ENCODE data around the gene NUP107.

Gene NUP107

DNA sequence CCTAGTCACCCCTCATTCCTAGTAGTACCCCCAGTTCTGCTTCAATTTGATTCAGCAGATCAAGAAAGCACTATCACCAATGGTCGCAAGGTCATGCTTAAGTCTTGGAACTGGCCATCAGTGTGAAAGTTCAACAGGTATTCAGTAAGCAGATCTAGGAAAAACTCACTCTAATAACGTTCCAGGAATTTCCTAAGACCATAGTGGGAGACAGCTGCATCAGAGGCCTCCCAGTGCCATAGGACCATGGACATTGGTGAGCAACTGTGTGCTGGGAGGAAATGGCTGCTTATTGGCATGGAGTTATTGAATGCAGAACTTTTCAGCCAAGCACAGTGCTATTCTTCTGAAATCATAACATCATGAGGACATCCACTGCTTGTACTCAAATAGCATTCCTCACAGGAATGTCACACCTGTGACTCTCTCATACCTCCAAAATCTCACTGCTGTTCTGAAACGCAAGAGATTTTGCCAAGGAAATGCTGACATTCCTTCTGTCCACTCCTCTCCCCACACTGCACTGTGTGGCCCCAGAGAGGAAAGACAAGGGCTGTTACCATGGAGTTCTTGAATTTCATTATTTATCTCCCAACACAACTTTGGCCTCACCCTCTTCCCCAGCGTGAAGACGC, 90.3 kb downstream of the NUP107 start:
- no peak for DNase-seq

DNA sequence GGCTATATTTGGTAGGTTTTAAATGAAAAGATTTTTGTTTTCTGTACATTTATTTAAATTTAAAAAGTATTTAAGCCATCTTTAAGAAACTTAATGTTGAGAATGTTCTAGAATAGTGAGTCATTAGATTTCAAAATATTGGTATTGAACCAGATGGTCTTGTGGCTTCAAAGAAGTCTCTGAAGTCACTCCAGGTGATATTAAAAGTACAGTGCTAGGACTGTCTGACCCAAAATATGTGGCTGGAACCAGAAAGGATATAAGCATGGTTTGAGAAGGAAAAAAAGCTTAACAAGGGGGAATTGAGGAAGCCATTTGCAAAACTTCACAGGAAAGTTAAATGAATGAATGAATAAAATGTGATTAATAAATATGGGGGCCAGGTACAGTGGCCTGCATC, 92.5 kb downstream of the NUP107 start:
- no peak for DNase-seq

DNA sequence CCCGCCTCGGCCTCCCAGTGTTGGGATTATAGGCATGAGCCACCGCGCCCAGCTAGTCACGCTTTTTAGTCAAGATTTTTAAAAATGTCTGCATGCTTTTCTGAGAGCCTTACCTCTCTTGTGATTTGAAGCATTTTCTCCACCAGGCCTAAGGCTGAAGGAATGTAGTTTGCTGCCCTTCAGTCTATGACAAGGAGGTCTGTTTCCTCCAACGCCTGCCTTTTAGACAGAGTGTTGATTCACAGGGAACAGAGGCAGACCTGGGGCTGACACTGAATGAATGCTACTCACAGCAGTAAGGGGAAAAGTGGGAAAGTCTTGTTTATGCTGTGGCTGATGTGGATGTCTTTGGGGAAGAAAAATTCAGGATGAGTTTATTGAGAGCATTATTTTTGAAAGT, 94.0 kb downstream of the NUP107 start:
- DNase-seq: no peak

DNA sequence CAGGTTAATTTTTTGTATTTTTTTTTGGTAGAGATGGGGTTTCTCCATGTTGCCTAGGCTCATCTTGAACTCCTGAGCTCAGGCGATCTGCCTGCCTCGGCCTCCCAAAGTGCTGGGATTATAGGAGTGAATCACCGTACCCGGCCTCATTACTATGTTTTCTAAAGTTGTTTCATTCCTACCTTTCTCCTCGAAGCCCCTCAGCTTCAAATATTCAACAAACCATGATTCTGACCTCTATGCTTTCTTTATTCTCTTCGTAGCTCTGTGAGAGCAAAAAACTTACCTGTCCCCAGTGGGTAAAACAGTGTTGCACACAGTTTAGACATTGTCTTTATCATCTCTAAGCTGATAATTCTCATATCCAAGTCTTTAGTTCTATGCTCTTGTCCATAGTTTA, 95.0 kb downstream of the NUP107 start:
- no peak for DNase-seq

DNA sequence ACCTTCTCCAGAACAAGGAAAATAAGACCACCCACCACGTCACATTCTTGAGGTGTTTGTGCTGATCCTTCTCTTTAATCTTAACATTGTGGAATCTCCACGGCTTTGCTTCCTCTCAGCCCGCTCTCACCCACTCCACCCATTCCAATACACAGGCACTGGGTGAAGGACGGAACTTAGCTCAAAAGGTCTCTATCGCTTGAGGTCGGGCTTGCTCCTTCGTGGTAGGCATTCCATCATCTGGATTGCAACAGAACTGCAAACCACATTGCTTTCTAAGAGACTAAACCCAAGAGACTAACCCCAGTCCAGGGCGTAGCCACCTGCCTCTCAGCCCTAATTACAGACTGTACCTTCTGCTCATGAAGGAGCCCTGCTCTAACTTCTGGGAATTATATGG, 97.2 kb downstream of the NUP107 start:
- DNase-seq: no peak

DNA sequence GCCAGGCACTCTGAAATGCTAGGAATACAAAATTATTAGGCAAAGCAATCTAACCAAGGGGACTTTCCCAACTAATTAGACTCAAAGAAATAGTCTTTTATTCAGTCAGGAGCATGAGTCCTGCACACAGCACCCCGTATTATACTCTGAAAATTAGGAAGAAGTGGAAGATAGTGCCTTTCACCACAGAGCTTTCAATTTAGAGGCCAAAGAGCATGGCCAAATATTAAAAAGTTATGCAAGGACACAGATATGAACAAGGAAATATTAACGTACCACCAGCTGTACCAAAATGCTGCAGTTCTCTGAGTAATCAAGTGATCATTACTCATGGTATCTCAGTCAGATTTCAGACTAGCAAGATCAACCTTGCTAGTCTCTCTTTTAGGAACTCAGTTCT, 98.6 kb downstream of the NUP107 start:
- no peak for DNase-seq

DNA sequence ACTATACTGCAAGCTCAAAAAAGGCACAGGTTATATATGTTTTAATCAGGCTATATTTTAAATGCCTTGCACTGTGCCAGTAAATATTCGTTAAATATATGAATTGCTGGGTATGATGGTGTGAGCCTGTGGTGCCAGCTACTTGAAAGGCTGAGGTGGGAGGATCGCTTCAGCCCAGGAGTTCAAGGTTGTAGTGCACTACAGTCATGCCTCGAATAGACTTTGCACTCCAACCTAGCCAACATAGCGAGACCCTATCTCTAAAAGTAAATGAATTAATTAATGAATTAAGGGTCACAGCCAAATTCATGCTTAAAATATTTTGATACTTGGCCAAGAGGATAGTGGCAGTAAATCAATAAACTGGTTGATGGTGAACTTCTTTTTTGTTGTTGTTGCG, 99.0 kb downstream of the NUP107 start:
- no peak for DNase-seq

DNA sequence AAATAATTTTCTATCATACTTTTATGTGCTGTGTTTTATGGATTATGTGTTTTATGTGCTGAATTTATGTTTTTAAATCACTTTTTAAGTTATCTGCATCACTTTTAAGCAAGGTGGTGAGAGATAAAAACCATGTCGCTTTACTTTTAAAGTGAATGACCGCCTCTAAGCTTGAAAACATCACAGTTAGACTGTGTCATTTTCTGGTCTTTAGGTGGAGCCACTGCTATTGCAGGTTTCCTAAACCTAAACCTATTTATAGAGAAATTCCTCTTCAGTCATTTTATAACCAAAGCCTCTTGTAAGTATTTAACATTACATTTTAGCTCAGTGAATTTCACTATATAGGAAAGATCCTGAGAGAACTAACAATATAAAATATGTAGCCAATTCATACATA, 100.2 kb downstream of the NUP107 start:
- DNase-seq: no peak

DNA sequence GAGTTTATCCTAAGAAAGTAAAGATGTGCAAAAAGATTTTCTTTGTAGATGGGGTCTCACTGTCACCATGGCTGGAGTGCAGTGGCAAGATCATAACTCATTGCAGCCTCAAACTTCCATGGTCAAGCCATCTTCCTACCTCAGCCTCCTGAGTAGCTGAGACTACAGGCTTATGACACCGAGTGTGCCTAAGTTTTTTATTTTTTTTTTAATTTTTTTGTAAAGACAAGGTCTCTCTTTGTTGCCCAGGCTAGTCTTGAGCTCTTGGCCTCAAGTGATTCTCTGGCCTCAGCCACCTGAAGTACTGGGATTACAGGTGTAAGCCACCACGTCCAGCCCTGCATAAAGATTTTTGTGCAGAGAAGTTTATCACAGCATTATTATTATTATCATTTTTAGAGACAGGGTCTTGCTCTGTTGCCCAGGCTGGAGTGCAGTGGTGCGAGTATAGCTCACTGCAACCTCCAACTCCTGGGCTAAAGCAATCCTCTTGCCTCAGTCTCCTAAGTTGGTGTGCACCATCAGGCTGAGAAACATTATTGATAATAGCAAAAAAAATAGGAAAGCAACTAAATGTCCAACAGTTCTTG, 101.9 kb downstream of the NUP107 start:
- DNase-seq: no peak

DNA sequence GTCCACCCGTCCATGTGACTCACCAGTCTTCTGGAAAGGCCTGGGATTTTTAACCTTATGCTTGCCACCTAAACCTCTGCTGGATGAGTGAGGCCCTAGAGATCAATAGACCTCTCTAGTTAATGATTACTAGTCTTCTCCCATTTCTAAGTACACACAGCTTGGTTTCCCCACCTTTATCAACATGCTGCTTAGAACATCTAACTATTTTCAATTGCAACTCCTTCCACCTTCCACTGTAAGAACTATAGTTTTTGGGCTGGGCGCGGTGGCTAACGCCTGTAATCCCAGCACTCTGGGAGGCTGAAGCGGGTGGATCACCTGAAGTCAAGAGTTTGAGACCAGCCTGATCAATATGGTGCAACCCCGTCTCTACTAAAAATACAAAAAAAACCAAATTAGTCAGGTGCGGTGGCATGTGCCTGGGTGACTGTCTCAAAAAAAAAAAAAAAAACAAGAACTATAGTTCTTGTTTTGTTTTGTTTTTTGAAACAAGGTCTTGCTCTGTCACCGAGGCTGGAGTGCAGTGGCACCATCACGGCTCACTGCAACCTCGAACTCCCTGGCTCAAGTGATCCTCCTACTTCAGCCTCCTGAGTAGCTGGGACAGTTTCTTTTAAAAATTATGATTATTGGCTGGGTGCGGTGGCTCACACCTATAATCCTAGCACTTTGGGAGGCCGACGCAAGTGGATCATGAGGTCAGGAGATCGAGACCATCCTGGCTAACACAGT, 102.5 kb downstream of the NUP107 start:
- no peak for DNase-seq

DNA sequence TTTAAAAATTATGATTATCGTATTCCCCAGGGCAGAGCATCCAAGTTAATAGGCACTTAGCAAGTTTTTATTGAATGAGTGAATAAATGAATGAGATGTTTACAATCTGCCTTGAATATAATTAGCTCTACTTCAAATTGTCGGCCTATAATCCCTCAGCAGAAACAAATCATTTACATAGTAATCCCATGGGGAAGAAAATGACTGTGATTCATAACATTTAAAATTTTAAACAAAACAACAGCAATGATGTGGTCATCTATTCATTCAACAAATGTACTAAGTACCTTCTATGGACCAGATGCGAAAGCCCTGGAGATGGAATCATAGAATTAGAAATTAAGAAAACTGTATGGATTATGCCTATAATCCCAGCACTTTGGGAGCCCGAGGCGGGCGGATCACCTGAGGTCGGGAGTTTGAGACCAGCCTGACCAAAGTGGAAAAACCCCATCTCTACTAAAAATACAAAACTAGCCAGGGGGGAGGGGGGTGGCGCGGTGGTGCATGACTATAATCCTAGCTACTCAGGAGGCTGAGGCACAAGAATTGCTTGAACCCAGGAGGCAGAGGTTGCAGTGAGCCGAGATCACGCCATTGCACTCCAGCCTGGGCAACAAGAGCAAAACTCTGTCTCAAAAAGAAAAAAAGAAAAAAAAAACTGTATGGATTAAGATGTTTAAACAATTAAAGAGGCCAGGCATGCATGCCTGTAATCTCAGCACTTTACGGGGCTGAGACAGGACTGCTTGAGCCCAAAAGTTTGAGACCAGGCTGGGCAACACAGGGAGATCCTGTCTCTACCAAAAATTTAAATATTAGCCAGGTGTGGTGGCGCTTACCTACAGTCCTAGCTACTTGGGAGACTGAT, 103.5 kb downstream of the NUP107 start:
- no peak for DNase-seq

DNA sequence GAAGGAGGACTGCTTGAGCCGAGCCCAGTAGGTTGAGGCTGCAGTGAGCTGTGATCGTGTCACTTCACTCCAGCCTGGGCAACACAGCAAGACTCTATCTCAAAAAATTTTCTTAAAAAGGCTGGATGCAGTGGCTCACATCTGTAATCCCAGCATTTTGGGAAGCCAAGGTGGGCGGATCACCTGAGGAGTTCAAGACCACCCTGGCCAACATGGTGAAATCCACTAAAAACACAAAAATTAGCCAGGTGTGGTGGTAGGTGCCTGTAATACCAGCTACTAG, 104.1 kb downstream of the NUP107 start:
- DNase-seq: no peak

DNA sequence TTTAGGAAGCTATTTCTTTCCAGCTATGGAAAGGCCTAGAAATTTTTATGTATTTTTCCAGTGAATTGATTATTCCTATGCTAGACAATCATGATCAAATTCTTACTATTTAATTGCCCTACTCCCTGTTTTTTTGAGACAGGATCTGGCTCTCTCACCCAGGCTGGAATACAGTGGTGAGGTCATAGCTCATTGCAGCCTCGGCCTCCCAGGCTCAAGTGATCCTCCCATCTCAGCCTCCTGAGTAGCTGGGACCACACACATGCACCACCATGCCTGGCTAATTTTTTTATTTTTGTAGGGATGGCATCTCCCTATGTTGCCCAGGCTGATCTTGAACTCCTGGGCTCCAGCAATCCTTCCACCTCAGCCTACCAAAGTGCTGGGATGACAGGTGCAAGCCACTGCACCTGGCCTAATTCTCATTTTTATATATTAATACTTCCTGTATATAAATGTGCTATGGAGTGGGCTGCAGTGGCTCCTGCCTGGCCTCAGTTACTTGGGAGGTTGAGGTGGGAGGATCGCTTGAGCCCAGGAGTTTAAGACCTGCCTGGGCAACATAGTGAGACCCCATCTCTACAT, 105.2 kb downstream of the NUP107 start:
- no peak for DNase-seq

DNA sequence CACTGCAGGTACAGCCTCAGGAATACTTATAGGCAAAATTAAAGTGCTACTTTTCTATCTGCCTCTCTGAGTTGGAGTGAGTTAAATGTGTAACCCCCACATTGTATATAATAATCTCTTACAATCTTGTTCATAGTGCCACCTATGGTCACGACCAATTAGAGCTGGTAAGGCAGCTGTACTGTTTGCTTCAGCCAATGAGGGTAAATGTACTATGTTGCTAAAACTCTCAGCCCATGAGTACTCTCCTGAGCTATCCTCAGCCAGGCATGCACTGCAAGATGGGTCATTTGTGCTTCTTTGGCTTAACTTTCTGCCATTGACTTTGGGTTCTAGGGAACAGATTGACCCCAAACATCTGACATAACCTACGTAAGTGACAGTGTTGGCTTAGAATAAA, 106.2 kb downstream of the NUP107 start:
- peak in 1 of 2 donors; percentile 23 for DNase-seq

DNA sequence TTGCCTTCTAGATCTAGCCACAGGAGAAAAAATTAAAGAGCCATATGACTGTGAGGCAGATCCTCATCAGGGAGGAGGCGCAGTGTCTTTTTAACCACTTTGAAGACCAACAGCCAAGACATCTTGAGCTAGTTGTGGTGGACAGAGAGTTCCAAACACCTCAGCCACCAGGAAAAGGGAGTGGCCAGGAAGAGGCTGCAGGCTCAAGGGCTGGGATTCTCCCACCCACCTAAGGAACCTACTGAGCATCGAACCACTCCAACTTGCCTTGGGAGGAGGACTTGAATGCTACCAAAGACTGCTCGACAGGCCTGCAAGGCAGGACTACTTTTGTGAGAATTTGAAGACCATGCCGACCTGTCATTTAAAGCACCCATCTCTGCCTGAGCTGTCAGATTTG, 106.7 kb downstream of the NUP107 start:
- no peak for DNase-seq

DNA sequence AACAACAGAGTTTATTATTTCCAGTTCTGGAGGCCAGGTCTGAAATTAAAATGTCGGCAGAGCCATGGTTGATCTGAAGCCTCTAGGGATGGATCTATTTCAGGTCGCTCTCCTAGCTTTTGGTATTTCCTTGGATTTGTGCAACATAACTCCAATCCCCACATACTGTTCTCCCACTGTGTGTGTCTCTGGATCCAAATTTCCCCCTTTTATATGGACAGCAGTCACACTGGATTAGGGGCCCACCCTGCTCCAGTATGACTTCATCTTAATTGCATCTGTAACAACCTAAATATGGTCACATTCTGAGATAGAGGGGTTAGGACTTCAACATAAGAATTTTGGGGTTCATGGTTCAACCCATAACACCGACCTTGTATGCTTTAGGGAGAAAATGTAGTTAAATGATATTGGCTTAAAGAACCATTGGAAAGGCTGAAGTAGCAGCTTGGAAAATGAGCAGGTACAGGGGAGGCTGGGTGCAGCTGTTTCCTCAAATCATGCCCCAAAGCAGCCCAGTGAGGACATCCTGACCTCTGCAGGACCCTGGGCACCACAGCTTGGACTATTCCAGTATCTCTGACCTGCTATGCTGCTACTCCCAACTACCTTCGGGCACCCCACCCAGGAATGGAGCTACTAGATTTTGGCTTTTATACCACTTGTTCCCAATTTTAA, 107.3 kb downstream of the NUP107 start:
- DNase-seq: no peak

DNA sequence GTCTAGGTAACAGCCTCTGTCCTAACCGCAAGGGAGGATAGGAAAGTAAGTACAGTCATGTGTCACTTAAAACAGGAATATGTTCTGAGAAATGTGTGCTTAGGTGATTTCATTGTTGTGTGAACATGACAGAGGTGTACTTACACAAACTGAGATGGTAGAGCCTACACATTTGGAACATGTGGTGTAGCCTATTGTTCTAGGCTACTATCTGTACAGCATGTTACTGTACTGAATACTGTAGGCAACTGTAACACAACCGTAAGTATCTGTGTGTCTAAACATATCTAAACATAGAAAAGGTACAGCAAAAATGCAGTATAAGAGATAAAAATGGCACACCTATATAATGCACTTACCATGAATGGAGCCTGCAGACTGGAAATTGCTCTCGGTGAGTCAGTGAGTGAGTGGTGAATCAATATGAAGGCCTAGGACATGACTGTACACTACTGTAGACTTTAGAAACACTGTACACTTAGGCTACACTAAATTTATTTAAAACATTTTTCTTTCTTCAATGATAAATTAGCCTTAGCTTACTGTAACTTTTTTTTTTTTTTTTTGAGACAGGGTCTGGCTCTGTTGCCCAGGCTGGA, 108.0 kb downstream of the NUP107 start:
- no peak for DNase-seq
